ENCODE data around the gene SORCS2.

SORCS2 gene

GRCh38 chr4:7362862-7363430 lies 170.6 kb downstream of the SORCS2 start:
- no peak for DNase-seq

- no peak for DNase-seq
These were observed 172.6 kb downstream of the SORCS2 start for GRCh38 chr4:7364979-7365378.

GRCh38 chr4:7365462-7366179 lies 173.3 kb downstream of the SORCS2 start:
- no peak for DNase-seq

GRCh38 chr4:7366180-7366945 lies 174.0 kb downstream of the SORCS2 start:
- DNase-seq = no peak

- DNase-seq = no peak
These were observed 174.6 kb downstream of the SORCS2 start for GRCh38 chr4:7366954-7367353.

GRCh38 chr4:7367406-7367805 lies 175.1 kb downstream of the SORCS2 start:
- no peak for DNase-seq

GRCh38 chr4:7367864-7368277 lies 175.5 kb downstream of the SORCS2 start:
- DNase-seq = no peak

- no peak for DNase-seq
These were observed 176.0 kb downstream of the SORCS2 start for GRCh38 chr4:7368296-7368695.

- no peak for DNase-seq
These were observed 177.2 kb downstream of the SORCS2 start for GRCh38 chr4:7369511-7369910.

- DNase-seq = no peak
These were observed 177.7 kb downstream of the SORCS2 start for GRCh38 chr4:7370038-7370437.

GRCh38 chr4:7371210-7371941 lies 179.0 kb downstream of the SORCS2 start:
- no peak for DNase-seq

- DNase-seq = no peak
These were observed 180.3 kb downstream of the SORCS2 start for GRCh38 chr4:7372673-7373072.

- no peak for DNase-seq
These were observed 182.2 kb downstream of the SORCS2 start for GRCh38 chr4:7374571-7374970.

GRCh38 chr4:7375427-7375826 lies 183.1 kb downstream of the SORCS2 start:
- DNase-seq = no peak

- DNase-seq = no peak
These were observed 185.0 kb downstream of the SORCS2 start for GRCh38 chr4:7377223-7377865.

- no peak for DNase-seq
These were observed 186.8 kb downstream of the SORCS2 start for GRCh38 chr4:7379186-7379585.

GRCh38 chr4:7379719-7380118 lies 187.4 kb downstream of the SORCS2 start:
- DNase-seq = no peak

- DNase-seq = no peak
These were observed 189.0 kb downstream of the SORCS2 start for GRCh38 chr4:7381221-7381889.

- DNase-seq = no peak
These were observed 189.7 kb downstream of the SORCS2 start for GRCh38 chr4:7381890-7382633.

GRCh38 chr4:7382634-7383014 lies 190.3 kb downstream of the SORCS2 start:
- no peak for DNase-seq

- no peak for DNase-seq
These were observed 190.9 kb downstream of the SORCS2 start for GRCh38 chr4:7383266-7383665.
